ENCODE results near the gene NDRG2.

- no peak for TF ChIP-seq ZNF626 (tag by site-specific recombination; IDR thresholded peaks at IDR 0.05)
- no peak for TF ChIP-seq CTCF (tag by site-specific recombination; IDR thresholded peaks at IDR 0.05)
- no peak for TF ChIP-seq ZNF488 (tag by site-specific recombination; IDR thresholded peaks at IDR 0.05)
- TF ChIP-seq KLF9 (tag by site-specific recombination; IDR thresholded peaks at IDR 0.05; ENCODE audit: low read depth), result no peak
- no peak for TF ChIP-seq BCL6B (tag by site-specific recombination; IDR thresholded peaks at IDR 0.05)
Measured at GRCh38 chr14:20980906-20981305, 44.0 kb downstream of the NDRG2 start.
